ENCODE data around the gene ZC3H13. TPM values are rescaled to one million over a fixed set of nuclear protein-coding genes. Genes with fewer than 3 reads are reported as not detected.

Gene ZC3H13
- total RNA-seq, 4 donors from 2014 or later = 18.8 to 40.6 (median 34.7) TPM

- no peaks in the 10 kb centered on the region for H3K9me3 ChIP-seq
- no peaks in the 10 kb centered on the region for H3K36me3 ChIP-seq
- no peaks in the 10 kb centered on the region for H3K4me1 ChIP-seq
- no peak overlapping the region for H3K4me3 ChIP-seq
- TF ChIP-seq EP300 (IDR thresholded peaks at IDR 0.05) (no peak), CTCF (IDR thresholded peaks at IDR 0.05) (no peak), POLR2A (IDR thresholded peaks at IDR 0.05) (no peak), POLR2AphosphoS5 (IDR thresholded peaks at IDR 0.05) (no peak)
- WGBS = 47% methylated on average over 3 of the region's 7 CpGs
- DNase-seq (ENCODE audit: low spot score in 2 of 2) = no peak
- no peaks in the 10 kb centered on the region for H3K27me3 ChIP-seq
- no peak overlapping the region for H3K27ac ChIP-seq
Measured at GRCh38 chr13:45909673-45910072, 142.9 kb downstream of the ZC3H13 start.

DNA sequence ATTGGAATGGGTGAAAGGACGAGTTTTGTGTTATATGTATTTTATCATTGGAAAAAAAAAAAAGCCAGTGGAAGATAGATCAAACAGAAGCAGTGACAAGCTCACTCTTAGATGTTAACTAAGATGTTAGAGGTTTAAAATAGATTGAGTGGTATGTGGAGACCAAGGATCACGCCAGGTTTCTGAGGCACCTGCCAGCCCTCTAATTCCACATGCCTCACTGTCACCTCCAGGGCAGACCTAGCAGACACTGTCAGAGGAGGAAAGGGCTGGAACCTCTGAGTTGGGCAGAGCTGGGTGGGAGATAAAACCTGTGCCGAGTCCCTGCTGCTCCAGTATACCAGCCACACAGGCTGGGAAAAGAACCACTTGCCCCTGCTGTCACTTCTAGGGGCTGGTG lies 143.5 kb downstream of the ZC3H13 start:
- 68% methylated on average over 3 of the region's 3 CpGs for WGBS
- TF ChIP-seq CTCF (IDR thresholded peaks at IDR 0.05) (no peak), POLR2A (IDR thresholded peaks at IDR 0.05) (no peak)
- H3K36me3 ChIP-seq = no peaks in the 10 kb centered on the region
- no peak overlapping the region for H3K27ac ChIP-seq
- no peak overlapping the region for H3K4me3 ChIP-seq
- H3K4me1 ChIP-seq = no peaks in the 10 kb centered on the region
- no peaks in the 10 kb centered on the region for H3K27me3 ChIP-seq
- no peaks in the 10 kb centered on the region for H3K9me3 ChIP-seq
- no peak for DNase-seq (ENCODE audit: low spot score in 2 of 2)

- TF ChIP-seq POLR2AphosphoS5 (IDR thresholded peaks at IDR 0.05) (no peak), EP300 (IDR thresholded peaks at IDR 0.05) (no peak), CTCF (IDR thresholded peaks at IDR 0.05) (no peak), POLR2A (IDR thresholded peaks at IDR 0.05) (no peak)
- Histone ChIP-seq H3K4me3 (no peak overlapping the region), H3K9me3 (no peaks in the 10 kb centered on the region), H3K27ac (no peak overlapping the region), H3K27me3 (no peaks in the 10 kb centered on the region), H3K36me3 (no peaks in the 10 kb centered on the region), H3K4me1 (no peaks in the 10 kb centered on the region)
- no peak for DNase-seq (ENCODE audit: low spot score in 2 of 2)
- 58% methylated on average over 11 of the region's 11 CpGs for WGBS
Measured at GRCh38 chr13:45907503-45907902, 145.0 kb downstream of the ZC3H13 start.

Other genes starting within 250 kb of the ZC3H13 start
- under 1 TPM in 2 of 4 donors, not detected in 2; 0.10 to 0.38 TPM for gene SIAH3, start 201.0 kb downstream of the ZC3H13 start, total RNA-seq
- 1 to 10 TPM in 1 of 4 donors, under 1 TPM in 1, not detected in 2; 0.38 to 1.1 TPM for gene CPB2, start 52.3 kb upstream of the ZC3H13 start, total RNA-seq
- 10 to 100 TPM; 16.1 to 50.2 (median 27.4) TPM for gene LCP1, start 129.4 kb upstream of the ZC3H13 start, total RNA-seq
- not detected for gene LRRC63, start 159.2 kb upstream of the ZC3H13 start, total RNA-seq